Measurements from ENCODE around the gene MAP2.

MAP2 gene

GRCh38 chr2:209633911-209634310 lies 210.1 kb downstream of the MAP2 start:
- Histone ChIP-seq H3K79me2 (ENCODE audit: insufficient read depth, low read depth) (no peaks in the 10 kb centered on the region), H3K27me3 (ENCODE audit: insufficient read depth, low read depth) (no peaks in the 10 kb centered on the region)

GRCh38 chr2:209636076-209636475 lies 212.2 kb downstream of the MAP2 start:
- Histone ChIP-seq H3K4me3 (IDR thresholded peaks at IDR 0.05; ENCODE audit: insufficient read depth, low read depth, low read length) (no peak overlapping the region), H3K36me3 (ENCODE audit: insufficient read depth) (no peaks in the 10 kb centered on the region), H2AFZ (ENCODE audit: low read depth) (no peak overlapping the region), H3K79me2 (ENCODE audit: insufficient read depth, low read depth) (no peaks in the 10 kb centered on the region), H3K9ac (no peak overlapping the region), H3K4me1 (ENCODE audit: low read depth, poor library complexity, severe bottlenecking) (no peaks in the 10 kb centered on the region), H3K4me2 (no peak overlapping the region), H3K27me3 (ENCODE audit: insufficient read depth, low read depth) (no peaks in the 10 kb centered on the region), H3K27ac (no peak overlapping the region), H4K20me1 (ENCODE audit: insufficient read depth) (no peaks in the 10 kb centered on the region)
- TF ChIP-seq CTCF (conservative IDR thresholded peaks at IDR 0.05; ENCODE audit: low read depth, low read length) = no peak

More at GRCh38 chr2:209633911-209634310, 210.1 kb downstream of the MAP2 start:
- Histone ChIP-seq H3K9ac (no peak overlapping the region), H3K4me2 (no peak overlapping the region), H4K20me1 (ENCODE audit: insufficient read depth) (no peaks in the 10 kb centered on the region), H3K4me1 (ENCODE audit: low read depth, poor library complexity, severe bottlenecking) (no peaks in the 10 kb centered on the region), H3K27ac (no peak overlapping the region), H3K4me3 (IDR thresholded peaks at IDR 0.05; ENCODE audit: insufficient read depth, low read depth, low read length) (no peak overlapping the region), H3K36me3 (ENCODE audit: insufficient read depth) (no peaks in the 10 kb centered on the region), H2AFZ (ENCODE audit: low read depth) (no peak overlapping the region)
- no peak for TF ChIP-seq CTCF (conservative IDR thresholded peaks at IDR 0.05; ENCODE audit: low read depth, low read length)

- Histone ChIP-seq H3K9ac (no peak overlapping the region), H3K27me3 (ENCODE audit: insufficient read depth, low read depth) (no peaks in the 10 kb centered on the region), H3K4me2 (no peak overlapping the region), H3K79me2 (ENCODE audit: insufficient read depth, low read depth) (no peaks in the 10 kb centered on the region), H3K4me1 (ENCODE audit: low read depth, poor library complexity, severe bottlenecking) (no peaks in the 10 kb centered on the region), H4K20me1 (ENCODE audit: insufficient read depth) (no peaks in the 10 kb centered on the region), H3K36me3 (ENCODE audit: insufficient read depth) (no peaks in the 10 kb centered on the region), H3K4me3 (IDR thresholded peaks at IDR 0.05; ENCODE audit: insufficient read depth, low read depth, low read length) (no peak overlapping the region), H2AFZ (ENCODE audit: low read depth) (no peak overlapping the region), H3K27ac (no peak overlapping the region)
- no peak for TF ChIP-seq CTCF (conservative IDR thresholded peaks at IDR 0.05; ENCODE audit: low read depth, low read length)
Observed at GRCh38 chr2:209637293-209637692, 213.4 kb downstream of the MAP2 start.

GRCh38 chr2:209638346-209638745 lies 214.5 kb downstream of the MAP2 start:
- no peak for TF ChIP-seq CTCF (conservative IDR thresholded peaks at IDR 0.05; ENCODE audit: low read depth, low read length)
- Histone ChIP-seq H3K27me3 (ENCODE audit: insufficient read depth, low read depth) (no peaks in the 10 kb centered on the region), H3K9ac (no peak overlapping the region), H3K4me1 (ENCODE audit: low read depth, poor library complexity, severe bottlenecking) (no peaks in the 10 kb centered on the region), H3K4me2 (no peak overlapping the region), H3K4me3 (IDR thresholded peaks at IDR 0.05; ENCODE audit: insufficient read depth, low read depth, low read length) (no peak overlapping the region), H3K36me3 (ENCODE audit: insufficient read depth) (no peaks in the 10 kb centered on the region), H3K27ac (no peak overlapping the region), H2AFZ (ENCODE audit: low read depth) (no peak overlapping the region), H3K79me2 (ENCODE audit: insufficient read depth, low read depth) (no peaks in the 10 kb centered on the region), H4K20me1 (ENCODE audit: insufficient read depth) (no peaks in the 10 kb centered on the region)

Data from KMS-11 (cell line).